ENCODE data around the gene ZBTB43. TPM values are rescaled to one million over a fixed set of nuclear protein-coding genes. Genes with fewer than 3 reads are reported as not detected.

Gene ZBTB43, protein sequence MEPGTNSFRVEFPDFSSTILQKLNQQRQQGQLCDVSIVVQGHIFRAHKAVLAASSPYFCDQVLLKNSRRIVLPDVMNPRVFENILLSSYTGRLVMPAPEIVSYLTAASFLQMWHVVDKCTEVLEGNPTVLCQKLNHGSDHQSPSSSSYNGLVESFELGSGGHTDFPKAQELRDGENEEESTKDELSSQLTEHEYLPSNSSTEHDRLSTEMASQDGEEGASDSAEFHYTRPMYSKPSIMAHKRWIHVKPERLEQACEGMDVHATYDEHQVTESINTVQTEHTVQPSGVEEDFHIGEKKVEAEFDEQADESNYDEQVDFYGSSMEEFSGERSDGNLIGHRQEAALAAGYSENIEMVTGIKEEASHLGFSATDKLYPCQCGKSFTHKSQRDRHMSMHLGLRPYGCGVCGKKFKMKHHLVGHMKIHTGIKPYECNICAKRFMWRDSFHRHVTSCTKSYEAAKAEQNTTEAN
- 7.0 TPM for polyA plus RNA-seq (2013, experiment 1 of 2)
- 7.9 TPM for polyA plus RNA-seq (2013, experiment 2 of 2)

DNA sequence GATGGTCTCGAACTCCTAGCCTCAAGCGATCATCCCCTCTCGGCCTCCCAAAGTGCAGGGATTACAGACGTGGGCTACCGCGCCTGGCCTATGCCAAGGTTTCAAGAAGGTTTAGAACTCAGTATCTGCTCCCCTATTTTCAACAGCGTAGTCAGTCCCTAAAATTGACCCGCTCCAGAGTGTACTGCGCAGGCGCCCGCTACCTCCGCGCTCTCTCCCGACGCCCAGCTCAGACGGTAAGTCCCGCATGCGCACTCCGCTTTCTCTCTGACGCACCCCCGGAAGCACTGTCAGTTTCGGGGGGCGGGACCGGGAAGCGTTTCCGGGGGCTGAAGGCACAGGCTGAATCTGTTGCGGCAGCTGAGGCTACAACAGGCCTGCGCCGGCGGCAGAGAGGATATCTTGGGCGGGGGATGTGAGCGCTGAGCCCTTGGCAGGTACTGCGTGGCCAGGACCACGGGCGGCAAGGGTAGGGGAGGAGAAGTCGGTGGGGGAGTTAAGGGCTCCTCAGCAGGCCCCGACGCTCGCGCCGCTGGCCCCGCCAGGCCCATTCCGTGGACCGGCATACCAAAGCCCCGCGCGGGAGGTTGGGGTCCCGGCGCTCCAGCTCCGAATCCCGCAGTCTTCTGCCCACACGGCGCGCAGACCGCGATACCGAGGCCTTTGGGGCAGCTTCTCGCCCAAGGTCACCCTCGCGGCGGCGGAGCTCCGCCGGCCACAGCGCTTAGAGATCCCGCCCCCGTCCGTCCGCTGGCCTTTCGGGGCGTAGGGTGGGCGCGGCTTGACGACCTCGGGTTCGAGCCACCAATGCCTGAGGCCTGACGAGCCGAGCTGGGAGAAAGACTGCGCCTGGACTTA is at the start of gene ZBTB43:
Gene ZBTB43, plus strand, starts transcription at position 345 of the 858 bp plus-strand sequence. CDS start 27,470 bp downstream, outside the sequence.
- Histone ChIP-seq H2BK120ac (ENCODE audit: low read depth, low read length) (no peak within 1 kb of the TSS), H3K14ac (ENCODE audit: low read length) (peak within 1 kb of the TSS; percentile 47), H3K9me3 (replicated peaks in 1 of 2; ENCODE audit: control insufficient read depth in 2 of 2, insufficient read depth in 1 of 2, low read depth in 1 of 2, low read length in 2 of 2) (no peaks in the 10 kb centered on the region), H3K23ac (ENCODE audit: low read depth, low read length, poor library complexity) (peak within 1 kb of the TSS; percentile 87), H3K27ac (replicated peaks; ENCODE audit: low read length) (peak within 1 kb of the TSS; percentile 62), H4K8ac (ENCODE audit: low read depth, low read length) (peak within 1 kb of the TSS; percentile 92), H3K18ac (ENCODE audit: low read length) (peak within 1 kb of the TSS; percentile 99), H3K27me3 (ENCODE audit: control insufficient read depth in 3 of 3, insufficient read depth in 3 of 3, low read depth in 1 of 3, low read length in 3 of 3) (no peaks in the 10 kb centered on the region), H3K79me1 (ENCODE audit: low read depth, low read length) (no peaks in the 10 kb centered on the region), H3K4me3 (ENCODE audit: low read length in 2 of 2) (peak within 1 kb of the TSS; percentile 75 to 95), H3K4me1 (ENCODE audit: control insufficient read depth in 2 of 2, insufficient read depth in 1 of 2, low read depth in 1 of 2, low read length in 2 of 2) (peaks cover 6 to 13% of the 10 kb centered on the region in 2 donors), H3K9ac (ENCODE audit: low read depth, low read length, poor library complexity) (peak within 1 kb of the TSS; percentile 98), H2BK15ac (ENCODE audit: low read length) (no peak within 1 kb of the TSS), H2BK12ac (ENCODE audit: low read length) (peak within 1 kb of the TSS; percentile 5), H2AK5ac (ENCODE audit: low read depth, low read length) (peak within 1 kb of the TSS; percentile 50), H3K4ac (ENCODE audit: low read length) (no peak within 1 kb of the TSS), H3K4me2 (ENCODE audit: insufficient read depth, low read length, poor library complexity, severe bottlenecking) (peak within 1 kb of the TSS; percentile 63), H2AFZ (ENCODE audit: low read length) (peak within 1 kb of the TSS; percentile 96), H4K91ac (ENCODE audit: low read depth, low read length, poor library complexity) (no peak within 1 kb of the TSS), H2BK5ac (ENCODE audit: low read length) (no peak within 1 kb of the TSS), H3K36me3 (replicated peaks in 1 of 2; ENCODE audit: control insufficient read depth in 2 of 2, insufficient read depth in 2 of 2, low read length in 2 of 2) (peaks cover 2 to 22% of the 10 kb centered on the region in 2 donors)
- peak; percentile 92 for DNase-seq (ENCODE audit: low spot score)
- no CpG with 5 or more reads among the region's 79 CpGs for WGBS, 2 donors (ENCODE audit: extremely low coverage in 2 of 2, insufficient read length in 2 of 2, insufficient replicate concordance in 1 of 2)

DNA sequence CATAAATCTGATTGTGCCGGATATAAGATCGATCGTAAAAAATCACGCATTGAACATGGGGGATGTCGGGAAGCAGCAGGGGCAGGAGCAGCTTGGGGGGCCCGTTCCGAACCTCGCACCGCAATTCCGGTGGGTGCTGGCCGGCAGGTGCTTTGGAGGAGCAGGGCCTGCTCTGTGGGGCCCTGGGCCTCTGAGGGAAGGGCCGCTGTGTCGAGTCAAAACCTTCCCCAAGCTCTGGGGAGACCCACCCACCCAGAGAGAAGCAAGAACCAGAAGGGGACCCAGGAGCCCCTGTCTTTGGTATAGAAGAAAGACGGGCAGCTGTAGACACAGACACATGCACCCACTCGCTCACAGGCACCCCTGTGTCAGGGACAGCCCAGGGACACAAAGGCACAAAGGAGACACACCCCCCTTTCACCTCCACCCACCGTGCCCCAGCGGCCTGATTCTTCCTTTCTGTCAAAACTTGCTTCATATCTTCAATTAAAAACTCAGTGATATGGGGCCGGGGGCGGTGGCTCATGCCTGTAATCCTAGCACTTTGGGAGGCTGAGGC is 49.4 kb upstream of the ZBTB43 start:
- H4K8ac ChIP-seq (ENCODE audit: low read depth, low read length): no peak overlapping the region
- peaks cover 1% of the 10 kb centered on the region for H3K79me1 ChIP-seq (ENCODE audit: low read depth, low read length)
- DNase-seq (ENCODE audit: low spot score): no peak
- H2AFZ ChIP-seq (ENCODE audit: low read length): no peak overlapping the region
- H3K36me3 ChIP-seq (replicated peaks in 1 of 2; ENCODE audit: control insufficient read depth in 2 of 2, insufficient read depth in 2 of 2, low read length in 2 of 2): no peaks in the 10 kb centered on the region
- H3K4me3 ChIP-seq (ENCODE audit: low read length in 2 of 2): no peak overlapping the region
- H3K27ac ChIP-seq (replicated peaks; ENCODE audit: low read length): no peak overlapping the region
- no peak overlapping the region for H3K23ac ChIP-seq (ENCODE audit: low read depth, low read length, poor library complexity)
- no peak overlapping the region for H4K91ac ChIP-seq (ENCODE audit: low read depth, low read length, poor library complexity)
- no peak overlapping the region for H2AK5ac ChIP-seq (ENCODE audit: low read depth, low read length)
- peaks cover 0 to 17% (median 0%) of the 10 kb centered on the region in 3 experiments for H3K27me3 ChIP-seq (ENCODE audit: control insufficient read depth in 3 of 3, insufficient read depth in 3 of 3, low read depth in 1 of 3, low read length in 3 of 3)
- no peak overlapping the region for H3K14ac ChIP-seq (ENCODE audit: low read length)
- H2BK120ac ChIP-seq (ENCODE audit: low read depth, low read length): no peak overlapping the region
- no peak overlapping the region for H2BK12ac ChIP-seq (ENCODE audit: low read length)
- no peak overlapping the region for H3K9ac ChIP-seq (ENCODE audit: low read depth, low read length, poor library complexity)
- no peak overlapping the region for H2BK5ac ChIP-seq (ENCODE audit: low read length)
- whole genome bisulfite sequencing, 2 donors (ENCODE audit: extremely low coverage in 2 of 2, insufficient read length in 2 of 2, insufficient replicate concordance in 1 of 2): no CpG with 5 or more reads among the region's 19 CpGs
- H3K4ac ChIP-seq (ENCODE audit: low read length): no peak overlapping the region
- H3K18ac ChIP-seq (ENCODE audit: low read length): peak overlapping the region; percentile 37
- no peaks in the 10 kb centered on the region for H3K9me3 ChIP-seq (replicated peaks in 1 of 2; ENCODE audit: control insufficient read depth in 2 of 2, insufficient read depth in 1 of 2, low read depth in 1 of 2, low read length in 2 of 2)
- H3K4me1 ChIP-seq (ENCODE audit: control insufficient read depth in 2 of 2, insufficient read depth in 1 of 2, low read depth in 1 of 2, low read length in 2 of 2): no peaks in the 10 kb centered on the region
- H2BK15ac ChIP-seq (ENCODE audit: low read length): no peak overlapping the region
- H3K4me2 ChIP-seq (ENCODE audit: insufficient read depth, low read length, poor library complexity, severe bottlenecking): no peak overlapping the region

DNA sequence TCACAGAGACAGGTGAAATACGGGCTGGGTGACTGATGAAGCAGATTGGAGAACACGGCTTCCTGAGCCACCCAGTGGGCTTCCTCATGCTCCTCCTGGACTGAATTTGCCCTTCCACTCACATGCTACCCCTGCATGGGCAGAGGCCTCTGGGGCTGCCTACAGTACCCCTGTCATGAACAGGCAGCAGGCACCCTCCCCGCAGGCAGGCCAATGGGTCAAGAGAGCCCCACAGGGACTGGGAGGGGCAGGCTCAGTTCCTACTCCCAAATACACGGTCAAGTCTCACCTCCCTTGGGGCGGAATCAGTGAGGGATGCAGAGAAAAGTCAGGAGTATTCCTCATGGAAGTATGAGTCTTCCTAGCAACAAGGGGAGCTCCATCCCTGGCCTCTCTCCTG is 48.6 kb upstream of the ZBTB43 start:
- no peak overlapping the region for H3K4me3 ChIP-seq (ENCODE audit: low read length in 2 of 2)
- H3K4me1 ChIP-seq (ENCODE audit: control insufficient read depth in 2 of 2, insufficient read depth in 1 of 2, low read depth in 1 of 2, low read length in 2 of 2): no peaks in the 10 kb centered on the region
- no peak overlapping the region for H2BK120ac ChIP-seq (ENCODE audit: low read depth, low read length)
- H2AK5ac ChIP-seq (ENCODE audit: low read depth, low read length): no peak overlapping the region
- H2BK5ac ChIP-seq (ENCODE audit: low read length): no peak overlapping the region
- no peak for DNase-seq (ENCODE audit: low spot score)
- H3K4me2 ChIP-seq (ENCODE audit: insufficient read depth, low read length, poor library complexity, severe bottlenecking): no peak overlapping the region
- H2BK12ac ChIP-seq (ENCODE audit: low read length): no peak overlapping the region
- no peak overlapping the region for H2AFZ ChIP-seq (ENCODE audit: low read length)
- no peaks in the 10 kb centered on the region for H3K36me3 ChIP-seq (replicated peaks in 1 of 2; ENCODE audit: control insufficient read depth in 2 of 2, insufficient read depth in 2 of 2, low read length in 2 of 2)
- H3K9me3 ChIP-seq (replicated peaks in 1 of 2; ENCODE audit: control insufficient read depth in 2 of 2, insufficient read depth in 1 of 2, low read depth in 1 of 2, low read length in 2 of 2): no peaks in the 10 kb centered on the region
- H2BK15ac ChIP-seq (ENCODE audit: low read length): no peak overlapping the region
- H3K27ac ChIP-seq (replicated peaks; ENCODE audit: low read length): no peak overlapping the region
- peak overlapping the region; percentile 40 for H3K23ac ChIP-seq (ENCODE audit: low read depth, low read length, poor library complexity)
- peaks cover 0 to 17% (median 0%) of the 10 kb centered on the region in 3 experiments for H3K27me3 ChIP-seq (ENCODE audit: control insufficient read depth in 3 of 3, insufficient read depth in 3 of 3, low read depth in 1 of 3, low read length in 3 of 3)
- no CpG with 5 or more reads among the region's 5 CpGs for WGBS, 2 donors (ENCODE audit: extremely low coverage in 2 of 2, insufficient read length in 2 of 2, insufficient replicate concordance in 1 of 2)
- no peak overlapping the region for H3K4ac ChIP-seq (ENCODE audit: low read length)
- H3K18ac ChIP-seq (ENCODE audit: low read length): no peak overlapping the region
- peaks cover 1% of the 10 kb centered on the region for H3K79me1 ChIP-seq (ENCODE audit: low read depth, low read length)
- no peak overlapping the region for H3K9ac ChIP-seq (ENCODE audit: low read depth, low read length, poor library complexity)
- H4K91ac ChIP-seq (ENCODE audit: low read depth, low read length, poor library complexity): peak overlapping the region; percentile 8
- H3K14ac ChIP-seq (ENCODE audit: low read length): no peak overlapping the region
- no peak overlapping the region for H4K8ac ChIP-seq (ENCODE audit: low read depth, low read length)
